GM18907 (cell line): ENCODE data around the gene GRM1.
A peak's percentile ranks its signal among the peaks of the same experiment; 100 is the strongest.
"Not testable (repeated sequence)": the region's sequence is repeated elsewhere in the genome, so short reads cannot be mapped to it uniquely, and the experiment has no call there.

ENCODE experiments used
- ATAC-seq: cut with Tn5 transposase; IDR thresholded peaks from one replicate; pipeline ENCODE4 v1.9.1; 2021; ENCODE audit warnings: mild to moderate bottlenecking, moderate library complexity; ENCODE audit not compliant: unreplicated experiment

GRM1 gene

DNA sequence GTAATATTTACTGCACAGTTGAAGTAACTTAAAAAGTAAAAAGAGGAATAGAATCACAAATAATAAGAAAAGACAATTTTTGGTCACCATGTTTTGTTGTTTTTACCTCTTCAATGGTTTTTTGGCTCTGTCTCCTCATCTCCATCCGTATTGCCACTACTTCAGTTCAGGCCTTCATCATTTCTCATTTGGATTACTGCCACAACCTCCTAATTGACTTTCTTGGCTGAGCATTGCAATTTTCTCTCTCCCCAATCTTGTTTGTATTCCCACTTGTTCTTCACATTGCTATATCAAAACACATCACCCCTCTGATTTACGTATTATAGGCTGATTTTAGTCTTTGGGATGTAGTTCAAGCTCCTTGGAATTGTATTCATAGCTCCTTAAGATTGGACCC lies 161.7 kb downstream of the GRM1 start:
- ATAC-seq = no peak

DNA sequence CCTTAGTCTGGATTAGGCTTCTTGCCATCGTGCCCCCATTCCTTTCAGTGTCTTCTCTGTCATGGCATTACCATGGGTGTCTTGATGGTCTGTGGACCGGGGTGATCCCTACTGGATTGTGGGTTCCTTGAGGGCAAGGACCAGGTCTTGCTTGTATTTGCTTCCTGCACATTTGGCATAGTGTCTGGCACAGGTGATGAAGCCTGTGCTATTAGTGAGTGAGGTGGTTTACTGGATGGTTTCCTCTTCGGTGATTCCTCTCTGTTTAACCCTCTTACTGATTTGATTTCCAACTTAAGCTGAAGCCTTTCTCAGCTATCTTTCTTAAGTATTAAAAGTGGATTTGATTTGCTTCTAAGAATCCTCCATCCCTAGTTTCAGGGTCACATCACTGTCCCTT lies 162.3 kb downstream of the GRM1 start:
- no peak for ATAC-seq

DNA sequence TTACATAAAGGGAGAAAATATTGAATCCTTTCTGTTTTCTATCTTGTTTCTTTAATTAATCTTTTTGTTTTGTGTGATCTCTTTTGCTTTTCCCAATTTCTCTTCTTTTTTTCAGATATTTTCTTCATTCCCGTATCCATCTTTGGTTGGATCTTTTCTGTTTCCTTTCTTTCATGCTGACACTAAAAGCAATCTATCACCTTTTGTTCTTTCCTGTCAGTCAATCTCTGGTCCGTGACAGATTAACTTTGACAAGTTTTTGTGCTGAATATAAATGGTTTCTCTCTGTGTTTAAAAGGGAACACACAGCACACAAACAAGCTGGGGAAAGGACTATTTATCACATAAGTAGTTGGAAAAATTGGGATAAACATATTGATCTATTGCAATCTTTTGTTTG lies 162.8 kb downstream of the GRM1 start:
- ATAC-seq = no peak

DNA sequence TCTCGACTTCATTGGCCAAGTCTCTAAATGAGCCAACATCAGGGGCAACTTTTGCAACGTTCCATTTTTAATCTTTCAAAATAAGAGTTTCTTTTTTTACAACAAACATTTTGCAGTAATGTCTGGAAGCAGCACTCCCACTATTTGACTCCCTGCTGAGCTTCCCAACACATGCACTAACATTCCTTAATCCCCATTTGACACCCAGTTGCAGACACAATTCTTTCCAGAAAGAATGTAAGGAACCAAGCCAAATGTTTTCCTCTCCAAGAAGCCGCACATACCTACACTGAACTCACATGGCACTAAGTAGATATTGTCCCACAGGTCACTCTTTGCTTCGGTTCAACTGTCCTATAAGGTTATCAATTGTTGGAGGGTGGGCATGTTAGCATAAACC lies 165.6 kb downstream of the GRM1 start:
- ATAC-seq = no peak

DNA sequence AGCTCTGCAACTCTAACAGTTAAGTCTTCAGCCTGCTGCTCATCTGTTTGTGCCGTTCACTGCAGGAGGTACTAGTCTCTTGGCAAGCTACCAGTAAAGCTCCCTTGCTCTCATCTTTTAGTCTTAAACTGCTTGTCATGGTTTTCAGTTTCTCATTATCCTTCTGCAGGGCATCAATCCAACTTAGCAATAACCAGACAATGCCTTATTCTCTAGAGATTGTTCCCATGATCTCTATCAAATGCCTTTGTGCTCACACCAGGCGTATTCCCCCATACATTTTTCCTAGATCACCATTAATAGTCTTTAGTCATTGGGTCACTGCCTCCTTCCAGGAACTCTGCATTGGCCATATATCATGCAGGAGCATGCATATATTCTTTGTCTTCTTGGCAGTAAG lies 171.3 kb downstream of the GRM1 start:
- no peak for ATAC-seq

DNA sequence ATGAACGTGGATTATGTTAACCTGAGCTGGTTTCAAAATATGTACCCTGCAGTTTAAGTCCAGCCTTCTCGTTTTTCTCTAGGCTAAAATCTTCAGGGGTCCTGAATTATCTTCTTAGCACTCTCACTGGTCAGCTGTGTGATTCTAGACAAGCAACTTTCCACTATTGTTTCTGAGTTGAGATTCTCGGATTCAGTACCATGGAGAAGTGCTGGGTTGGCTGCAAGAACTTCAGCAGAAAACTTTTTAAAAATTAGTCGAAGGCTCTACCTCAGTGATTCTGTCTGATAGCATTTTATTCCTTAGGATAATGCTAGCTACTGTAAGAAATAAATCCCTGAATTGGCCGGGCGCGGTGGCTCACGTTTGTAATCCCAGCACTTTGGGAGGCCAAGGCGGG lies 173.7 kb downstream of the GRM1 start:
- ATAC-seq = no peak

DNA sequence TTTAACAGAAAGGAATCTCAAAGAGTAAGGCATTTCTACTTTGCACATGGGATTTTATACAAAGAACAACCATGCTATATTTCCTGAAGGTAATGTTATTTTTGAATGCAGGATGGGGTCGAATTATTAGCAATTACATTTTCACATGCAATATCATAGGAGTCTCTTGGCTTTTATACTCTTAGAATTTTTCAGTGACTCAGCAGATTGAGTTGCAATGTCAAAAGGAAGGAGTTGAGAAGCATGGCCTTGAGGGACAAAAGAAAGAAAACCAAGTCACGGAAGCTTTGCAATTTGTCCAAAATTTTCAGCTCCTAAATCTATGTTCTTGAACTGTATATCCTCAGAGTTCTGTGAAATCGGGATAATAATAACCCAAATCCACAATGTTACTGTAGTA lies 181.1 kb downstream of the GRM1 start:
- no peak for ATAC-seq

DNA sequence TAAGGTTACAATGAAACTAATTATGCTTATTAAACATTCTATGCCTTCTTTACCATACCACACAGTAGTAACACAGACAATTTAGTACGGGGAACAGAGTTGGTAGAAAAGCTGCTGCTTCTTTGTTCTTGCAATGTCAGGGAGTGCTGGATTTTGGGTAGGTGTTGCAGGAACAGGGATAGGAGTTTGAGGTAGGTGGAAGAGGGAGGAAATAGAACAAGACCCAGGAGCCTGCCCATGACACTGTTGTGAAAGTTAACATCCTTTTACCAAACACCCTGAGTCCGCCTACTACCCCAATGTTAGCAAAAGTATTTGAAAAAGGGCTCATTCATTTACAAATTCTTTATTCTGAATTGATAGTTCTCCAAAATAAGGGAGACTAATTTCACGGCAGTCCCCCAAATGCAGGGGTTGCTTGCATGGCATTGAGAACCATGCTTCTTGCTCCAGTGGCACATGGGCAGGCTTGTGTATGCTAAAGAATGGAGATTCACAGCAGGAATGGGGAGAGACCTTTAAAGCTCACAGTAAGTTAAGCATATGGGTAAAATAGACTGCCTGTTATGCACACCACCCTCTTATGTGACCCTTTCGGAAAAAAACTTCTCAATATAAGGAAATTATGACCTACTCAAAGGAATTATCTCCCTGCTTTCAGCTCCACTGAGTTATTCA lies 181.7 kb downstream of the GRM1 start:
- no peak for ATAC-seq

DNA sequence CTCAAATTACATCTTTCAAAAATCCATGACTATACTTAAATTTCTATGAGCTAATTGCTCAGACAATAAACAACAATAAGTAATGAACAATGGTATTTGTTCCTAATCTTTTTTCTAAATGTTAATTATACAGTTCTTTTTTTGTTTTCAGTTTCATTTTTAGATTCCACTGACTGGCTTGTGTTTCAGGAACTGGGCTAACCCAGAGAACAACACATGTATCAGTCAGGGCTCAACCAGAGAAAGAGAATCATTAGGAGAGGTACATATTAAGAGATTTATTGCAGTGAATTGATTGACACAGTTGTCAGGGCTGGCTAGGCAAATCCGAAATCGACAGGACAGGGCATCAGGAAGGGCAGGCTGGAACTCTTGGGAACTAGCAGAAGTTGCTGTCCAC lies 182.8 kb downstream of the GRM1 start:
- ATAC-seq = peak; percentile 62

DNA sequence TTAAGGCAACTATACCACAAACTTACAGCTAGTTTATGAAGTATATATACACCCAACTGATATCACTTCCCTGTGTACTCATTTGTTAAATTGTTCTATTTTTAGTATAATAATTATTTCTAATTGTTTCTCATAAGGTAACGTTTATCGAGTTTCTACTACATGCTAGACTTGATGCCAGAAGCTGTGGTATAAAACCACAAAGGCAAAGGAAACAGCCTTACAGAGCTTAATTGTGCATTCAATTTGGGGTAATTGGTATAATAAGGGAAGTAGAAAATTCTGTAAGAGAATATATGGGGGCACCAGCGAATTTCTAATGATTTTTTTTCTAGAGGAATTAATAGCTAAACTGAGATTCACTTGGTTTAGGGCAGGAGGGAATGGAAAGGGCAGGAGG lies 183.9 kb downstream of the GRM1 start:
- ATAC-seq = no peak

DNA sequence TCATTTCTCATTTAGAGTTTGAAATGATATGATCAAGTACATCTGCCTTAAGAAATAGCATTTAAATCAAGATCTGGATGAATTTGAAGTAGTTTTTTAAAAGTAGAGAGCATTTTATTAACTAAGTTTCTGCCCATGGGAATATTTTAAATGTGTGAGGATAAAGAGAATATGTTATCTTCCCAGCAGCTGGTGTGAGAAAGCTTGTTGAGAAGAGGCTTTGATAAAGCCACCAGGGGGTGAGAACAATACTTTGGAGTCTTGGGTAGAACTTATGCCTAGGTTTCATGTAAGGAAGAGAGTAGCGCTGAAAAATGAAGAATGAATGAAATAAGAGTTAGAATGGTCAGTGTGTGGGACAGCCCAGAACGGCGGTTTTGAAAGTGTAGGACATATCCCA lies 190.2 kb downstream of the GRM1 start:
- no peak for ATAC-seq

DNA sequence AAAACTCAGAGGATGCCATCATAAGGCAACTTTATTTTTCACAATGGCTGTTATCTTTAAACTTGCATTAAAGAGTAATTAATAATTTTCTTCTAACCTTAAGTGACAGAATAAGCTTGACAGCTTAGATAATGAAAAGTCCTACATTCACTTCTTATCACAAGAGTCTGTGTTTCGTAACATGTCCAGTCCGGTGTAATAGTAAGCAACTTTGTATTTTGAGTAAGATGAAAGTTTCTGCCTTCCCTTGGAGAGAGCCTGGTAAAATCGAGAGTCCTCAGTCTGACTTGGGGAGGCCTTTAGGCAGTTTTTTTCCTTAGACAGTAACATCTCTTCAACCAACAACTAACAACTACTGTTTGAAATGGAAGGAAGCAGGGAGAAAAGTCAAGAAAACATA lies 195.6 kb downstream of the GRM1 start:
- no peak for ATAC-seq

DNA sequence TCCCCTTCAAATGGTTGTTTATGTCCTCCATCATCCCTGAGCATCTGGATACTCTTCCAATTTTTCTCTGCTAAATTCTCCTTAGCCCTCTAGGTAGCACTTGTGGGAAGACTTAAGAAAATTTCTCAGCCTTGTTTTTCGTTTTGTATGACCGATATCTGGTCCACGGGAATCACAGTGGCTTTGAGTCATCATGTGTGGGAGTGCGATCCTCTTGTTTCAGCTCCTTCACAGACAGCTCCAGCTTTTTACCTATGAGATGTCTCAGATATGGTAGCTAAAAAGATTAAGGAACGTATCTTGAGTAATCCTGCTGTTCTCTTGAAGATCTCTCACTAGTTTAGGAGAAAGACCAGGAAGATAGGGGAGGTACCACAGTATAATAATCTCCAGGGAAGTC lies 196.1 kb downstream of the GRM1 start:
- no peak for ATAC-seq

DNA sequence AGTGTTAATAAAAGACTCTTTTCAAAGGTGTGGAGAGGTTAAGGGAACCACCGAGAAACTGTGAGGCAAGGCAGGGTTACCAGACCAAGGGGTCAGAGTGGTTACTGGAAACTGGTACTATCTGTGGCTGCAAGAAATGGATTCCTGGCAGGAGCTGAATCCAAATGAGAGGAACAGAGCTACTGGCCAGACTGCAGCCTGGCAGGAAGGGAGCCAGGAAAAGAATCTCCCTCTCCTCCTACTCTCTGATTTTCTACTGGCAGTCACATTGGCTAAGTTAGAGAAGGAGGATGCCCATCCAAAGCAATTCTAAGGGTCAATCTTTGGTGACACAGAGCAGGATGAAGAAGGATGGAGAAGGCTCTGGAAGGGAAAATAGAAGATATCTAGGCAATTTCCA lies 211.5 kb downstream of the GRM1 start:
- ATAC-seq = no peak

DNA sequence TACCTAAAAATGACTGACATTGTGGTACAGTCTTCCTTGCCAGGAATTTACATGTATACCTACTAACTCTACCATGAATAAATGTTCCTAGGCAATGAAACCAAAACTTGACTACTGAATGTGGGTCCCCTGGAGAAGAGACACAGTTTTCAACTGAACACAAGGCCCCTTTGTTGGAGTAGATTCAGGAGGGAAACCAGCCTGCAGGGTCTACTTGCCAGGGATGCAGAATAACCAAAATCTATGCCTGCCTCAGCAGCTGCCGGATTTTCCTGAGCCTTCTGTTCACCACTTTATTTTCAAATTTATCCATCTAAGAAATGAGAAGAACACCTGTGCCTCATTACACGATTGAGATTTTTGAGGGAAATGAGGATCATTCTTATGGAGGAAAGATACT lies 211.9 kb downstream of the GRM1 start:
- ATAC-seq = no peak

DNA sequence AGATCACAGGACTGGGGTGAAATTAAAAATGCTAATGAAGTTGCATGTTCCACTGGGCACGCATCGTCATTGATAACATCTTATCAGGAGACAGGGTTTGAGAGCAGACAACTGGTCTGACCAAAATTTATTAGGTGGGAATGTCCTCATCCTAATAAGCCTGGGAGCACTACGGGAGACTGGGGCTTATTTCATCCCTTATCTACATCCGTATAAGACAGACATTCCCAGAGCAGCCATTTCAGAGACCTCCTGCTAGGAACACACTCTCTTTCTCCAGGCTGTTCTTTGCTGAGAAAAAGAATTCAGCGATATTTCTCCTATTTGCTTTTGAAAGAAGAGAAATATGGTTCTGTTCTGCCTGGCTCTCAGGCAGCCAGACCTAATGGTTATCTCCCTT lies 214.8 kb downstream of the GRM1 start:
- ATAC-seq = not testable (repeated sequence)

DNA sequence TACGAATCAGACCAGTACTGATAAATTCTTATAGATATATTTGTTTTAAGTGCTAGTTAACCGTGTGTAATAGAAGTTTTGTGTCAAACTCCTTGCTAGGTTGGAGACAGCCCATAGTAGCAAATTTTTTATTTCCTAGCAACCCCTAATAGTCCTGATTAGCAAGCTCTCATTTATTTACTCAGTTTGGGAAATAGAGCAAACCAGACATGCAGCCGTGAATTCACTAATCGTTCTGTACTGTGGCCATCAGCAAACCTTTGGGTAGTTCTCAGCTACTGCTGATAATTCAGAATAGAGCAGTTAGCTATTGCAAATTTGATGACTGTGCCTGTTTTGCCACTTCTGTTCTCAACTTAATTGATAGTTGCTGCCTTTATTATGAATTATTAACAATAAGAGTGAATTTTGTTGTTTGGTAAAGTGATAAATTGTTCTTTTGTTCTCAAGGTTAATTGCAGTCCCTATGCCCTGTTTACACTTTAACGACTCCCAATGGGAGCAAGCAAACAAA lies 215.8 kb downstream of the GRM1 start:
- ATAC-seq = no peak

DNA sequence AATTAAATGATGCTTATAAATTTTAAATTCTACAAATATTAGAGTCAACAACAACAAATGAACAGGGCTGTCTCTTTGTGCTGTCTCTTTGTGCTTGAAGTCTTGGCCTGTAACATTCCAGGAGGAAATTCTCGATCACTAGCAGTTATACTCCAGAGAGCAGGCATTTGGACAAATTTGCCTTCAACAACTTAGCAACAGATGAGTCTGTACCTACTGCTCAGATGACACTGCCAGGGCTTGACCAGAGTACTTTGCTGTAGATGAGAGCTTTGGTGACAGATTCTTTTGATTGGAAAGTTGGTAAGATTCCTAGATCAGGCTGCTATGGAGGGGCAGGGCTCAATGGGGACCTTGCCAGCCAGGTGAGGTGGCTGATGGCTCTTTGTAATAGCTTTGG lies 217.2 kb downstream of the GRM1 start:
- no peak for ATAC-seq

DNA sequence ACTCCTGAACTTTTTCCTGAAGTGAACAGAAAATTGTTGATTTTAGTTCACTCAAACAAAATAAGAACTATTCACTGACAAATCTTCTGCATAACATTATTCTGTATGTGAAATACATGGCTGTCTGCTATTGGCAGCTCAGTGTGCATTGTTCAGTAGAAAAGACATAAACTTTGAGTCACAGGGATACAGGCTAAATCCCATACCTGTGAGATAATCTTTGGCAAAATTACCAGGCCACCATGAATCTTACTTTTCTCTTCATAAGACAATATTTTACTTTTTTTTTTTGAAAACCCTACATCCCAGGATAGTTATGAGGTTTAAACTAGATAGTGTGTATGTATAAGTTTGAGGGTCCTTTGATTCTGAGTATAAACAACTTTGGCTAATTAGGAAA lies 224.8 kb downstream of the GRM1 start:
- ATAC-seq = no peak

DNA sequence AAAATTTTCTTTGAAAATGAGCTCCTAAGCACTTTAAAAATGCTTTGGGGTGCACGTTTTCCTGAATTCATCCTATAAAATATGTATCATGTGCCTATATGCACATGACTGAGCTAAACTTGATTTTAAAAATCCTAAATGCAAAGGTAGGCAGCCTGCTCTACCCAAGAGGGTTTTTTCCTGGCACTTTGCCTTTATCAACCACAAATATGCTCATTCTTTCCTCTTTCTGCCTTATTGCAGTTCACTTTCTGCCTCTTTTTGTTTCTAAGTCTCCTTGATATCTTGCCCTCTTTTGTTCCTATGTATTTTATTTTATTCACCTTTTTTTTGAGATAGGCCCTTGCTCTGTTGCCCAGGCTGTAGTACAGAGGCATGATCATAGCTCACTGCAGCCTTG lies 229.3 kb downstream of the GRM1 start:
- ATAC-seq = no peak

DNA sequence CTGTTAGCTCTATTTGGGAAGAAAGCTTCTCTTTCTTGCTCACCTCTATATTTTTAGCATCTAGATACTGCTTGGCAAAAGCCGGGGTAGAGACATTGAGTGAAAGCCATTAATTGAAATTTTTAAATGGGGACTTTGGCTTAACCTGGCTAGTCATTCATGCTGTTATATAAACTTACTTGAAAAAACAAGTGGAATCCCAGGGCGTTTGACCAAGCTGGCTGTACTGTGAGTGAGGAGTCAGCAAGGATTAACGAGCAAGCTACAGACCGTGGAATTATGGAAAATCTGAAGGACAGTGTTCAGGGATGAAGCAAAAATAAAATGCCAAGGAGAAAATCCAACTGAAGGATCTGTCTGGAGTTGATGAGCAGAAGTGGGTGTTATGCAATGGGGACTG lies 232.0 kb downstream of the GRM1 start:
- ATAC-seq = no peak

DNA sequence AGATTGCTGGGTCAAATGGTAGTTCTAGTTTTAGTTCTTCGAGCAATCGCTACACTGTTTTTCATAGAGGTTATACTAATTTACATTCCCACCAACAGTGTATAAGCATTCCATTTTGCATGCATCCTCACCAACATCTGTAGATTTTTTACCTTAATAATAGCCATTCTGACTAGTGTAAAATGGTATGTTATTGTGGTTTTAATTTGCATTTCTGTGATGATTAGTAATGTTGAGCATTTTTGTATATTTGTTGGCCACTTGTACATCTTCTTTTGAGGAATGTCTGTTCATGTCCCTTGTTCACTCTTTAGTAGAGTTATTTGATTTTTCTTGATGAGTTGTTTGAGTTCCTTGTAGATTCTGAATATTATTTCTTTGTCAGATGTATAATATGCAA lies 236.2 kb downstream of the GRM1 start:
- ATAC-seq = no peak

DNA sequence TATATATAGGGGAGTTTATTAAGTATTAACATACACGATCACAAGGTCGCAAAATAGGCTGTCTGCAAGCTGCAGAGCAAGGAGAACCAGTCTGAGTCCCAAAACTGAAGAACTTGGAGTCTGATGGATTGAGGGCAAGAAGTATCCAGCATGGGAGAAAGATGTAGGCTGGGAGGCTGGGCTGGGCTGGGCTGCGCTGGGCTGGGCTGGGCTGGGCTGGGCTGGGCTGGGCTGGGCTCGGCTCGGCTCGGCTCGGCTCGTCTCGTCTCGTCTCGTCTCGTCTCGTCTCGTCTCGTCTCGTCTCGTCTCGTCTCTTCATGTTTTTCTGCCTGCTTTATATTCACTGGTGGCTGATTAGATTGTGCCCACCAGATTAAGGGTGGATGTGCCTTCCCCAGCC lies 238.6 kb downstream of the GRM1 start:
- no peak for ATAC-seq
